ENCODE measurements around the gene SEL1L3. TPM values are rescaled to one million over a fixed set of nuclear protein-coding genes. Genes with fewer than 3 reads are reported as not detected.

Gene SEL1L3
- polyA plus RNA-seq, 1 of the 3 experiments (the other 2 are of a cell fraction): 2.2 TPM

DNA sequence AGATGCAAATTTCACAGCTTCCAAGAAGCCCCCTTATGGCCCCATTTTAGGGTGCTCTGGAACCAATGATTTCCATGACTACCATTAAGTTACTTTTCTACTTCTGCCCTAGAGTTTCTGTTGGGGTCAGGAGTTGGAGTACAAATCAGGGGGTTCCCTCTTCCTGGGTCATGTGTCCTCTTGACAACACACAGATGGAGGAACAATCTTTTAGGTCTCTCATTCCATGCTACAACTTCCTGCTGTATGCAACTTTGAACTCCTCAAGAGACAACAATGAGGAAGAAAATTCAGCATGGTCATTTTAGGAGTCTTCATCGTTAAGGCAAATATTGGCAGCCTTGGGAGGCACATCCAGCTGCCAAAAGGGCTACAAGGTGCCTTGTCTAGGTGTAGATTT, 79.7 kb downstream of the SEL1L3 start:
- TF ChIP-seq GATA2 (CRISPR knock-in tag; IDR thresholded peaks at IDR 0.05): no peak
- no peak for TF ChIP-seq MAX (IDR thresholded peaks at IDR 0.05; ENCODE audit: low read depth)
- ChIA-PET CTCF (interaction anchor here (1.0 to 3.6 kb wide), 4 partner anchors 9 to 342 kb away, joined by 3 to 14 read pairs (median 7); no protein-coding TSS in a partner anchor), POLR2A (no interaction called here)
- Histone ChIP-seq H3F3A (replicated peaks; ENCODE audit: insufficient read depth) (no peaks in the 10 kb centered on the region), H3K4me2 (no peak overlapping the region), H3K79me2 (ENCODE audit: insufficient read depth) (no peaks in the 10 kb centered on the region), H3K9me2 (no peaks in the 10 kb centered on the region), H3K4me1 (ENCODE audit: control insufficient read depth in 1 of 2, insufficient read depth in 2 of 2, low read depth in 1 of 2, low read length in 1 of 2) (no peaks in the 10 kb centered on the region), H3K9me3 (no peaks in the 10 kb centered on the region), H3K27me3 (ENCODE audit: insufficient read depth) (no peaks in the 10 kb centered on the region), H4K20me1 (ENCODE audit: insufficient read depth) (no peaks in the 10 kb centered on the region), H3K36me3 (replicated peaks in 1 of 2; ENCODE audit: control insufficient read depth in 1 of 2, insufficient read depth in 2 of 2, low read length in 1 of 2) (peaks cover 0 to under 1% of the 10 kb centered on the region in 2 experiments), H3K9ac (no peak overlapping the region), H2AFZ (ENCODE audit: low read depth) (no peak overlapping the region), H3K4me3 (ENCODE audit: low read depth in 2 of 2, low read length in 1 of 2) (no peak overlapping the region), H3K27ac (ENCODE audit: low read depth in 2 of 2, low read length in 1 of 2) (no peak overlapping the region)
- no peak for DNase-seq
- WGBS (ENCODE audit: low lambda C conversion rate): 40% methylated on average over 1 of the region's 1 CpG

DNA sequence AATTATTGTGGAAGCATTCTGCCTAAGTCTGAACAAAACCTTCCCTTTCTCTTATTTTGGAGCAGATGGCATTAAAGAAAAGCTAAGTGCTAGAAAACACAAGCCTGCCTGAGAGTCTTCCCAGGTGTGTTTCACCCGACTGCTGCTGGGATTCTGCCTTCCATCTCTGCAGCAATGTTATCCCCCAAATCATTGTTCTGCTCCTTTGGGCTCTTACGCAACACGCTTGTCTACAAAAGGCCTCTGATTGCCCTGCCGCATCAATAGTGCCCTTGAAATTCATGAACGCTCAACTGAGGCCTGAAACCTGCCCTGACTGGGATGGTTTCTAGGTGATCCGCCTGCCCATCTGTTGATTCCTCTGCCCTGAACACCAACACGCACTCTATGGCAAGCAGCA, 80.3 kb downstream of the SEL1L3 start:
- Histone ChIP-seq H3K36me3 (replicated peaks in 1 of 2; ENCODE audit: control insufficient read depth in 1 of 2, insufficient read depth in 2 of 2, low read length in 1 of 2) (peaks cover 0 to 7% of the 10 kb centered on the region in 2 experiments), H3K9me3 (no peaks in the 10 kb centered on the region), H3K9ac (no peak overlapping the region), H3K4me2 (no peak overlapping the region), H3K79me2 (ENCODE audit: insufficient read depth) (no peaks in the 10 kb centered on the region), H3K27ac (ENCODE audit: low read depth in 2 of 2, low read length in 1 of 2) (no peak overlapping the region), H3K4me3 (ENCODE audit: low read depth in 2 of 2, low read length in 1 of 2) (no peak overlapping the region), H3K4me1 (ENCODE audit: control insufficient read depth in 1 of 2, insufficient read depth in 2 of 2, low read depth in 1 of 2, low read length in 1 of 2) (no peaks in the 10 kb centered on the region), H4K20me1 (ENCODE audit: insufficient read depth) (no peaks in the 10 kb centered on the region), H3F3A (replicated peaks; ENCODE audit: insufficient read depth) (no peaks in the 10 kb centered on the region), H3K9me2 (no peaks in the 10 kb centered on the region), H3K27me3 (ENCODE audit: insufficient read depth) (no peaks in the 10 kb centered on the region), H2AFZ (ENCODE audit: low read depth) (no peak overlapping the region)
- 61% methylated on average over 7 of the region's 7 CpGs for WGBS (ENCODE audit: low lambda C conversion rate)
- CTCF ChIA-PET: interaction anchor here (1.0 to 2.3 kb wide), 3 partner anchors 10 to 631 kb away, joined by 3 to 11 read pairs (median 10); no protein-coding TSS in a partner anchor
- POLR2A ChIA-PET: no interaction called here
- DNase-seq: no peak
- TF ChIP-seq GATA2 (CRISPR knock-in tag; IDR thresholded peaks at IDR 0.05) (no peak), RFX5 (IDR thresholded peaks at IDR 0.05; ENCODE audit: low read length) (no peak), SMC3 (IDR thresholded peaks at IDR 0.05; ENCODE audit: low read depth, low read length) (no peak), ELF1 (IDR thresholded peaks at IDR 0.05) (no peak), MEF2A (IDR thresholded peaks at IDR 0.05; ENCODE audit: borderline replicate concordance, low read depth) (no peak), PBX3 (IDR thresholded peaks at IDR 0.05) (no peak), FOXM1 (IDR thresholded peaks at IDR 0.05; ENCODE audit: low read depth) (no peak), EP300 (IDR thresholded peaks at IDR 0.05; ENCODE audit: borderline replicate concordance in 1 of 2, low read depth in 1 of 2, low read length in 1 of 2) (no peak), YY1 (IDR thresholded peaks at IDR 0.05; ENCODE audit: low read depth) (no peak), FOSL2 (IDR thresholded peaks at IDR 0.05; ENCODE audit: borderline replicate concordance, low read depth) (no peak), REST (IDR thresholded peaks at IDR 0.05; ENCODE audit: low read depth, low read length) (no peak), MAX (IDR thresholded peaks at IDR 0.05; ENCODE audit: low read depth) (no peak), RAD21 (IDR thresholded peaks at IDR 0.05; ENCODE audit: low read length) (no peak)
- TF ChIP-seq, protein P1, sequence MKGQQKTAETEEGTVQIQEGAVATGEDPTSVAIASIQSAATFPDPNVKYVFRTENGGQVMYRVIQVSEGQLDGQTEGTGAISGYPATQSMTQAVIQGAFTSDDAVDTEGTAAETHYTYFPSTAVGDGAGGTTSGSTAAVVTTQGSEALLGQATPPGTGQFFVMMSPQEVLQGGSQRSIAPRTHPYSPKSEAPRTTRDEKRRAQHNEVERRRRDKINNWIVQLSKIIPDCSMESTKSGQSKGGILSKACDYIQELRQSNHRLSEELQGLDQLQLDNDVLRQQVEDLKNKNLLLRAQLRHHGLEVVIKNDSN (IDR thresholded peaks at IDR 0.05; ENCODE audit: borderline replicate concordance, low read depth): no peak
